ENCODE measurements around the gene DET1.
"Not testable (repeated sequence)": the region's sequence is repeated elsewhere in the genome, so short reads cannot be mapped to it uniquely, and the experiment has no call there.

DET1 gene

DNA sequence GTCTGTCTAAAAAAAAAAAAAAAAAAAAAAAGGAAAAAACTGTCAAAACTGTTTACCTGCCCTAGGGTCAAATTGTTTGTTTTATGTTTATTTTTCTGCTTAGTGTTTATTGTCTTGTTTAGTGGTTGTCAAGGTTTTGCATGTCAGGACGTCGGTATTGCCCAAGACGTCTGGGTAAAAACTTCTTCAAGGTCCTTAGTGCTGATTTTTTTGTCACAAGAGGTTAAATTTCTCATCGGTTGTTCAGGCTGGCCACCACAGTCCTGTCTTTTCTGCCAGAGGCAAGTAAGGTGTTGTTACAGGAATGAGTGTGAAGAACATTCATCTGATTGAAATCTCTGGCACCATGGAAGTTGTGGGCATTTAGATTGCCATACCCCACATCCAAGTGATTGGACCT, 7.0 kb downstream of the DET1 start:
- no peak for DNase-seq

DNA sequence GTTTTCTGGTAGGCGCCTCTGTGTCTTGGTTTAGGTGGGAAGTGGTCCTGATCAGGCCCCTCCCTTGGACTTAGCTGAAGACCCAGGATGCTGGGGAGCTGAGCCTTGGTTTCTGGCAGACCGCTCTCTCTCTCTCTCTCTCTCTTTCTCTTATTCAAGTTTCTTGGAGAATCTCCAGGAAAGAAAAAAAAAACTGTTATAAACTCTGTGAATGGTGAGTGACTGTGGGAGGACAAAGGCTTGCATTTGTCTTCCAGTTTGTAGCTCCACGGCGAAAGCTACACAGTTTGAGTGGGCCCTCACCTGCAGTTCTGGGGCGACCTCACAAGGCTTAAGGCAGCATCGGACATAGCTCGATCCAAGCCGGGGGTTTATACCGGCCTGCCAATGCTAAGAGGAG, 7.5 kb downstream of the DET1 start:
- no peak for DNase-seq

DNA sequence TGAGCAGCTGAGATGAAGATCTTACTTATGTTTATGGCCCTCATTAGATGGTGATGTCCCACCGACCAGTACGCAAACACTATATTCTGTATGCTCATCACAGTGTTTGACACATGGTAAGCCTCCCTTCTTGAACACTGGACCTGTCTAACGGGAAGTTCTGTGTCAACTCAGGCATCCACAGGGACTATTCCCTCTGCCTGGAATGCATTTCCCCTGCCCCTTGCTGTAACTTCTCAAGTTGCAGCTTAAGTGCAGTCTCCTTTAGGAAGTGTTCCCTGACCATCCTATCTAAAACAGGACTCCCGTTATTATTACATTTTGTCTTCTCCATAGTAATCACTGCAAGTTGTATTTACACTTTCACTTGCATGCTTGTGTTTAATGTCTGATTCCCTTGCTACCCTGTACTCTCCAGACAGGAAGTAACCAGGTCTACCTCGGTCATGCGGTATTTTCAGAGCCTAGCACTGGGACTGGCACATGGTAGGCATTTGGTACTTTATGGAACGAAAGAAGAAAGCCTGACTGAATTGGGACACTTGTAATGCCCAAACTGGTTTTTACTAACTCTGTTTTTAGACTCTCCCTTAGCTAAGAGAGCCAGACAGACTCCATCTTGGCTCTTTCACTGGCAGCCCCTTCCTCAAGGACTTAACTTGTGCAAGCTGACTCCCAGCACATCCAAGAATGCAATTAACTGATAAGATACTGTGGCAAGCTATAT, 8.7 kb downstream of the DET1 start:
- DNase-seq: no peak

DNA sequence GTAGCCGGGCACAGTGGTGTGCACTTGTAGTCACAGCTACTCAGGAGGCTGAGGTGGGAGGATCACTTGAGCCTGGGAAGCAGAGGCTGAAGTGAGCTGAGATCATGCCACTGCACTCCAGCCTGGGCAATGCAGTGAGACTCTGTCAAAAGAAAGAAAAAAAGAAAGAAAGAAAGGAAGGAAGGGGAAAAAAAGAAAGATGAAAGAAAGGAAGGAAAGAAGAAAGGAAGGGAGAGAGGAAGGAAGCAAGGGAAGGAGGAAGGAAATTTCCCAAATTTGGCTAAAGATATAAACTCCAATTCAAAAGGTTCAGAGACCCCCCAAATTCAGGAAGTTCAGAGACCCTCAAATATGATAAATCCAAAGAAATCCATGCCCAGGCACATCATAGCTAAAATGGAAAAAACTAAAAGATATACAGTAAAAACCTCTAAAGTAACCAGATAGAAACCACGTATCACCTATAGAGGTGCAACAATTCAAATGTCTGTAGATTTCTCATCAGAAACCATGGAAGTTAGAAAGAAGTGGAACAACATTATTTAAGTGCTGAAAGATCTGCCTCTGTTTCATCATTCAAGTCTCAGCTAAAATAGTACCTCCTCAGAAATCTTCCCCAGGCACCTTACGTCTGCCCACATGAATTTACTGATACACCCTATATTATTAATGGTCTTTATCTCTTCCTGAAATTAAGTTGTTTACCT, 10.7 kb downstream of the DET1 start:
- no peak for DNase-seq

DNA sequence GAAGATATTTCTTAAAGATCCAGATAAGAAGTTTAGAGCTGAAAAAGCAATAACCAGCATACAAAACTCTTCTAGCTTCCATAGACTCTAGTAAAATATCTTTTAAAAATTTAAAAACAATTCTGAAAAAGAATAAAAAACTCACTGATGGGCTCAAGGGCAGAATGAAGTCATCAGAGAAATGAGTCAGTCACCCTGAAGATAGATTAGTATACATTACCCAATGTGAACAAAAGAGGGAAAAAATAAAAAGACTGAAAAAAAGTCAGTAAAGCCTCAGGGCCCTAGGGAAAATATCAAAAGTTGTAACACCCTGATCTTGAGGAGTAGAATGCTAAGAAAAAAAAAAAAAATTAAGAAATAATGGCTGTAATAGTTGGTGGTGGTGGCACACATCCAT, 11.4 kb downstream of the DET1 start:
- DNase-seq: no peak

DNA sequence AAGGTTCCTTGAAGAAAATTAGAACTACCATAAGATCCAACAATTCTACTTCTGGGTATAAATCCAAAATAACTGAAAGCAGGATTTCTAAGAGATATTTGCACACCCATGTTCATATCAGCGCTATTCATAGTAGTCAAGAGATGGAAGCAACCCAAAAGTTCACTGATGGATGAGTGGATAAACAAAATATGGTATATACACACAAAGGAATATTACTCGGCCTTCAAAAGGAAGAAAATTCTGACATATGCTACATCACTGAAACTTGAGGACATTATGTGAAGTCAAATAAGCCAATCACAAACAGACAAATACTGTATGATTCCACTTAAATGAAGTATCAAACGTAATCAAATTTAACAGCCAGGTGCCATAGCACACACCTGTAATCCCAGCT, 13.1 kb downstream of the DET1 start:
- DNase-seq: no peak

DNA sequence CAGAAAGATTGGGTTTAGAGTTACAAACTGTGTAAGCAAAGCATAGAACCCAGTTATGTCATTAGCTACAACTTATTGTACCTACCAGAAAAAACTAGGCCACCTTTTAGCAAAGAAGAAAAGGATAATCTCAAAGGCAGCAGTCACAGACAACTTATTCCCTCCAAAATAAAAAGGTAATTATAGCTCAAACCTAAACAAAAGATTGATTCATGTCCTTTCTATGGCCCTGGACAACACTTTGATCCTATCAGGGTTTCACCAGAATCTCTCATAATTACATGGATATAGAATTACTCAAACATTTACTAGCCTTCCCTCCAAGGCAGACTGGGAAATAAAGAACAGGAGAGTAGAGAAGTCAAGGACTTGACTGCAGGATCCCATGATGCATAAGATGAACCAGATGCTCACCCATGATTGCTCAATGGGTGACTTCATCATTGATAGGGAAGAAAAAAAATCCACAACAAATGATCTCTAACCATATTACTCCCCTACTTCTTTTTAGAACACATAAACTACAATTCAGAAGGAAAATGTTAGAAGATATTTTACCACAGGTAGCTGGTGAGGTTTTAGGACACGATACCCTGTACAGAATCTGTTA, 17.4 kb downstream of the DET1 start:
- DNase-seq: no peak

DNA sequence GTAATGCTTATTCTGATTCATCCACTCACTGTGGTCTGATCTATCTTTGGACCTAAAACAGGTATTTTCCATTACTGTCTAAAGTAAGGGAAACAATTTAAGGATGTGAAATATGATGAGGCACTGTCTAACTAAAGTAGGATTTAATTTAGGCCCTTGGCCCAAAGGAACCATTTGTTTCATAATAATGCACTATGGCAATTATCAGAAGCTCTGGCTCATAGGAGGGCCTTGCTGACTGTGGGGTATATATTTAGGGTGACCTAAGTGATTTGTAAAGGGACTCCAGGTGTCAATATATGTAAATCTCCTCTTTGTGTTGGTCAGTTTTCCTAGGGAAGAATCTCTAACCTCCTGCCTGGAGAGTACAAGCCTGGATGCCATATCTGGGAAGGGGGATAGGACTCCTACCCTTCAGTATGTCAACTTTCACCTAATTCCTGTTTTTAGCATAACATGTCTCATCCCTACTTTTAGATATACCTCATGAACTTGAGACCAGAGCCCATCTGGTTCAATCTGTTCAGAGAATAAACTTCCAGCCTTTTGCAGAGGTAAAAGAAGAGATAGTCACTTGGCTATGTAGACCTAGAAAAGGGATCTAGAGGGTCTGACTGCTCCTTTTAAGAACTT, 20.1 kb downstream of the DET1 start:
- DNase-seq: no peak

DNA sequence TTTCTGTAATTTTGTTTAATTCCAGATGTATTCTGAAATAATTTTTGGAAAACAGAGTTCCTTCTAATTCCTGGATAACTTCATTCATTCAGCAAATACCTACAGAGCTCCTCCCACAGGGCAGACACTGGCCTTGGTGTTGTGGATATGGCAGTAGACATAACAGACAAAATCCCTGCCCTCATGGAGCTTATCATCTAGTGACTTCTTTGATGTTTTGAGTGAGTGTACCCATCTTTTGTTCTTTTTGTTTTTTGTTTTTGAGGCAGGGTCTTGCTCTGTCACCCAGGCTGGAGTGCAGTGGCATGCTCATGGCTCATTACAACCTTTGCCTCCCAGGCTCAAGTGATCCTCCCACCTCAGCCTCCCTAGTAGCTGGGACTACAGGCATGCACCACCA, 21.1 kb downstream of the DET1 start:
- no peak for DNase-seq

DNA sequence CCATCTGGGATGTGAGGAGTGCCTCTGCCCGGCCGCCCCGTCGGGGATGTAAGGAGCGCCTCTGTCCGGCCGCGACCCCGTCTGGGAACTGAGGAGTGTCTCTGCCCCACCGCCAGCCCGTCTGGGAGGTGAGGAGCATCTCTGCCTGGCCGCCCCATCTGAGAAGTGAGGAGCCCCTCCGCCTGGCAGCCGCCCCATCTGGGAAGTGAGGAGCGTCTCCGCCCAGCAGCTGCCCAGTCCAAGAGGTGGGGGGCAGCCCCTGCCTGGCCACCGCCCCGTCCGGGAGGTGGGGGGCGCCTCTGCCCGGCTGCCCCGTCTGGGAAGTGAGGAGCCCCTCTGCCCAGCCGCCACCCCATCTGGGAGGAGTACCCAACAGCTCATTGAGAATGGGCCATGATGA, 22.4 kb downstream of the DET1 start:
- DNase-seq: not testable (repeated sequence)

DNA sequence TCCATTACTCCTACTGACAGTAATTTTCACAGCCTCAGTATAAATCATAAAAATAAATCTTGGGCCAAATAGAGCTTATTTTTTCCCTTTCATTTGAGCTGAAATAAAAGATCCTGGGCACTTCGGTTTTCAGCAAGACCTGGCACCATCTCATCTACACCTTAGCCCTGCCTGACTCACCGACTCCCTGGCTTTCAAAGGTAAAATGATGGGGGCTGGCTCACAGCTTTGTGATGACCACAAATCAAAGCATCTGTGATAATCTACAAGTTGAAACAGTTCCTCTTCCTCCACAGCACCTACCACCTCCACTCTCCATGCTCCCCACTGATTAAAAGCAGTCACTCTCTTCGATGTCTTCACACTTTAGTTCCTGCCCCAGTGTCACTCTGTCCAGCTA, 27.6 kb downstream of the DET1 start:
- DNase-seq: no peak

DNA sequence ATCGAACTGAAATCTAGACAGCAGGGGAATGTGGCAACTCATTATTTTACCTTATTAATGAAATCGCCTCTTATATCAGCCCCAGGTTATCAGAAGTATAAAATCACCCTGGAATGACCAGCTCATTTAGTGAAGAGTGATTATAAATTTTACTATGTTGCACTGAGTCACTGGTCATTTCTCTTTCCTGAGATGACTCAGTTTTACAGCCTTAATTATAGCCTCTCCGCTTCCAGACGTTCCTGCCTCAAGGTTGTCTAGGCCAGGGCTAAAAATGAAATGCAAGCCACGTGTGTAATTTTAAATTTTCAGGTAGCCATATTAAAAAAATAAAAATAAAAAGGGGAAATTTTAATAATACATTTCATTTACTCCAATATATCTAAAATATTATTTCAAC, 33.3 kb downstream of the DET1 start:
- no peak for DNase-seq

DNA sequence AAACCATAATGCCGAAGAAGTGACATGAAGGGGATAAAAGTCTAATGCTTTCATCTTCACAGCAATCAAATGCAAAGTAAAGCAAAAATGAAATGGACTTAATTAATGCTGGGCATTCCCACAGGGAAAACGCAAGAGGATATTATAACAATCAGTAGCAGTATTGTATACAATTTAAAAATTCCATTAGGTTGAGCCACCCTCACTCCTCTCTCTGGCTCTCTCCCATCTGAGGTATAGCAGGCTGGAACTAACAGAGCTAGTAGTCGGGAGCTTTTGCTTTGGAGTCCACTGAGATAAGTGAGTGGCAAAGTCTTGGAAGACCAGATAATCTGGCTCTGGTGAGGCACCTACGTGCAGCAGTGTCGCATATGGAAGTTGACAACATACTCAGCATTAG, 33.9 kb downstream of the DET1 start:
- DNase-seq: no peak

DNA sequence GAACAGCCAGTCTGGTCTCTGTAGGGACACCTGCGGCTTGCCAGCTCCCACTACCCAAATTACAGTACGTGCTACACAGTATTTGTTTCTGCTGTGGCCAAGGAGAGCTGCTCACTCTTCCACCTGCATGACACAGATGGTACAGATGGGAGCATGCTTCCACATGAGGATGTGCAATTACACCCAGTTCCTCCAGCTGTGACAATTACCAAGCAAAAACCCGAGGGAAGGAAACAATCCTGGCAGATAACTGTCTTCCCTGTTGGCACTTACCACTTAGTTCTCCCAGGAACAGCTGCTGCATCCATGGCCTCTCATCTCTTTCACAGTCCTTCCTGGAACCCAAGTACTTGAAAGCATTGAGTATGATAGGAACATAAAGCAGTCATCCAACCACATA, 34.4 kb downstream of the DET1 start:
- DNase-seq: no peak

DNA sequence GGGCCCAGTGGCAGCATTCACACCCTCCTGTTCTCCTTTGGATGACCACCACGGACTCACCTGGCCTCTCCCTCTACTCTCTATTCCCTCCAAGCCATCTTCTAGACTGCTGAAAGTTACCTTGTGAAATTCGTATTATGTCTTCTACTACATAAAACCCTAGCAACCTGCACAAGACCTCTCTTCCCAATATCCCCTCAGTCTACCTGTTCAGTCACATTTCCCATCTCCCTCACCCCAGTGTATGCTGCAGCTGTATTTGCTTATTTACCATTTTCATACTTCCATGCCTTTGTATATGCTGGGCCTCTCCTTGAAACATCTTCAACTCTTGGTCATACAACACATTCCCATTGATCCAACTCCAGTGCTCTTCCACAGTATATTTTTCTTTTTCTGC, 35.3 kb downstream of the DET1 start:
- no peak for DNase-seq

DNA sequence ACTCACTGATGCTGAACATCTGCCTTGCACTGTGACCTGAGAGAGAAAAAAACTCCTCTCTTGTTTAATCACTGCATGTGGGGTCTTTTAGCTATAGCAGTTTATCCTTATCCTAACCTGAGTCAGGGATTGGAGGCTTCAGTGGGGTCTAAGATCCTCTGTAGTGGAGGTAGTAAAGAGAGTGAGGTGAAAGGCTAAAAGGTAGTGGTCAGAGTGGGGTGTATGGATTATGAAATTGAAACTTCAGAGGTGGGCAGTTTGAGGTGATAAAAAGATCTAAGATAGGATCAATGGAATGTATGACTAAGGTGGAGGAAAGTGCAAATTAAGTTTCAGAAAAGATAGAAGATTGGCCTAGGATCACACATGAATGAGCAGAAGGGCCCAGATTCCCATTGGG, 36.5 kb downstream of the DET1 start:
- no peak for DNase-seq

DNA sequence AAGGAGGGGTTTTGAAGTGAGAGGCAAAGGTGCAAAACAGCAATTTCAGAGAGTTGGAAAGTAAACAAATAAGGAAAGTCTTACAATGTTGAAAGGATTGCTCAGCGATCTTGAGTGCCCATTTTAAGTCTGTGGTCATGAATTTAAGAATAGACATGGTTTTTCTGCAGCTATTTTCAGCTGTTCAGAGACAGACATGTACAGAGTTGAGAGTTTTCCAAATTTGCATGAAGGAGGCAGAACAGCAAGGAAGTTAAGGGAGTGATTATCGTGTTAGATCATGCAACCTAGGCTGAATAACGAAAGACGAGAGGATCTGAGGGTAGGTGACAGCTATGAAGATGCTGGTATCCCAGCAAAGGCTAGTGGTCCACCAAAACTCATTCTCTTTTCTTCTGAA, 37.2 kb downstream of the DET1 start:
- DNase-seq: no peak

DNA sequence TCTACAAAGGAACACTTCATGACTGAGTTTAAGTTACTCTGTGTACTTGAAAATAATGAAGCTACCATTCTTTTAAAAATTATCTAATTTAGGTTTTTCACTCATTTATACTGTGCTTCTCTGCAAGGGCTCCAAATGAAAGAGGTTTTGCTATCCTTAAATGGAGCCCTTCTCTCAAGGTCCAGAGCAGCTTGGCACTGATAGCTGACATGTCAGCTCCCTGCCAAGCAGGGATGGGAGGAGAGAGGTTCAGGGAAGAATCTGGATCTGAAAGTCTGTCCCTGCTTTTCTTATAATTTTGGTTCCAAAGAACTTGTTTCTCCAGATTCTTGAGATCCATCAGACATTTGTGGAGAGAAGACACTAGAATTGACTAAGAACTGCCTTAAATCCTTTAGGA, 39.9 kb downstream of the DET1 start:
- DNase-seq: no peak

DNA sequence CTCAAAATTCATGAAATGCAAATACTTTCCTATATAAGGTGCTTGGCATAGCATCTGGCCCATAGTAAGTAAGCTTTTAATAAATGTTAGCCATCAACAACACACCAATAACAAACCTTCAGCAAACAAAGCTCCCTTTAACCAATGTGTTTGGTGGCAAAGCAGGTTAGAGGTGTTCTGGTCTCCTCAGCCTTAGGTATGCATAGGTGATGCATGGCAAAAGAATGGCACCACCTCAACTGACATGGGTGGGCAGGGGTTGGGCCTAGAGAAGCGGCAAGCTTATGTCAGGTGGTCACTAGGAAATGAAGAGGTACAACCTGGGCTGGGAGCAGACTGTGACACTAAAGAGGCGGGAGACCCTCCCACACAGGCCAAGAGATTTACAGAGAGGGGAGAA, 40.8 kb downstream of the DET1 start:
- DNase-seq: no peak

DNA sequence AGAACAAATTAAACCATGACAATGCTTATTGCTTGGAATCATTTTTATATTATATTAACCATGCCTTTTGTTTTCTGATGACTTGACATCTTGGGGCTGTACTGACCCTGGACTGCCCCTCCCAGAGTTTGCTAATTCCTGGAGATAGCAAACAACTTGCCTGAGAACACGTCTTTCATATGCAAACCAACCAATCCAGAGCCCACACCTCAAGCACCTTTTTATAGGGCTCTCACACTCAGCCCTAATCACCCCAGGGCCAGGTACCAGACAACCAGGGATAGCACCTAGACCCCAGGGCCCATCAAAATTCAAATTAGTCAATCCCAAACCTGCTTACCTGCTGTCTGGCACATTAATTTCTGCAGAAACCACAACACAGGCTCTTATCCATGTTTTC, 42.0 kb downstream of the DET1 start:
- DNase-seq: no peak

DNA sequence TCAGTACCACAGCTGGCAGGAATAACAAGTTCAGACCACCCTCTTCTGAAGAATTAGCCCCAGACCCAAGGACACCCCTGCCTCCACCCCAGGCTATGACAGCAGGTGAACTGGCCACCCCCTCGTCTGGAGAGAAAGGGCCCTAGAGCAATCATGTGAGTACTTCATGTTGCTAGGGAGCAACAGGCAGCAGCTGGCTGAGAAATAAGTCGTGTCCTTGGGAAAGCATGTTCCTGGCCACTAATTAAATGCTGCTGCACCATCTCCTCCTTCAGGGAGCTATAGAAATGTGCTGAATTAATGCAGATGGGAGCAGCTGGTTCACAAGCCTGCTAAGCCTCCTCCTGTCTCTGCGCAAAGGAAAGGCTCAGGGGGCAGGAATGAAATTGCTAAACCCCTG, 47.5 kb downstream of the DET1 start:
- no peak for DNase-seq

DNA sequence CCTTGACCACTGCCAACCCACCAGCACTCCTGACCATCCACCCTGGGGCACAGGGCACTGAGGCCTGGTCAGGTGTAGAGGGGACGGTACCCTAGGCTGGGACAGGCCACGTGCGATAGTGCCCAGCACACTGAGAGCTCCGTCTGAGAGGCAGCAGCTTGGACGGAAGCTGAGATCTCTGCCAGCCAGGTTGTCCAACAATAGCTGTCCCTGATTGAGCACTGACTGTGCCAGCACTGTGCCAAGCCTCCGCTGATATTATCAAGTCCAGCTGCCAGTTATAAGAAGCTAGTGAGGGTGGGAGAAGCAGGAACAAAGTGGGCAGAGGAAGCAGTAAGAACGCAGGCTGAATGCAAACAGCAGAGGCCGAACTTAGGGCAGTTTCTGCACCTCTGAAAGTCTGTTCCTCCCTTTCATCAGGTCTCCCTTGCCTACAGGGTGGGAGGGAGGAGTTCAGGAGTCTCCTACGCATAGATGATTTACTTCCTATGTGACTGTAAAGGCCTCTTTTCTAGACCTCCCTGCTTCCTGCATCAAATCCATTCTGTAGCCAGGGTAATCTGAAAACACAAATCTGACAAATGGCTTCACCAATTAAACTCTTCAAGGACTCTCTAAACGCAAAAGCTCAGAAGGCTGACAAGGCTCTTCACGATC, 49.2 kb downstream of the DET1 start:
- DNase-seq: no peak

DNA sequence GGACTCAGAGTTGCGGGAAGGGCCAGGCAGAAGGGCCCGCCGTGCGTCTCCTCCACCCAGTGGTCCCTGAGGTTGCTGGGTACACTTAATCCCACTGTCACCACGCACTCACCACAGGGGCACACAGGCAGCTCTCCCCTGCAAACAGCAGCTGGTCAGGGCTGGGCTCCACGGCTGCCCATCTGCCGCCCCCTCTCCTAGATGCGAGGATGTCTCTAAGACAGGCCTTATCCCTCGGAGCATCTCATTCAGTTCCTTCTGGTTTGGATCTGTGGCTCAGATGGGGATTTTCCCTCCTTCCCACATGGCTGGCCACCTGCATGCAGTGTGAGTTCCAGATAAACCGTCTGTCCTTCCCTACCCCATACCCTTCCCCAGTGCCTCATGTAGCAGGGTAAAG, 52.6 kb downstream of the DET1 start:
- no peak for DNase-seq

DNA sequence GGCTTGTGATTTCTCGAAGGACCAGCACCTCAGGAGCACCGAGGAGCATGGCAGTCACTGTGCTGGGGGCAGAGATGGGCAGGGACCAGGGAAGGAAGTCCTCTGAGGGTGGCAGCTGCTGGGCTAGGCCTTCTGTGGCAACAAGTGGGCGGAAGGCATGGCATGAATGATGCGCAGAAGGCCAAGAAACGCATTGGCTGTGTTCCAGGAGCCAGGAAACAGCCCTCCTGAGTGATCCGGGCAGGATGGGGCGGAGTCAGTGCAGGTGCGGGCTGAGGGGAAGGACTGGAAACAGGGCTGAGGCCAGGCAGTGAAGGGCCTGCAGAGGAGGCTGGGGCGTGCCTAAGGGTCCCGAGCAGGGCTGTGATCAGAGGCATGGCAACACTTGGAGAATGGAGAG, 55.3 kb downstream of the DET1 start:
- no peak for DNase-seq

Measured in activated CD4-positive, alpha-beta T cell treated with anti-CD3 and anti-CD28 coated beads for 4 hours (primary cell).